HepG2 (cell line): Measurements from ENCODE around the gene PIM3. TPM values are rescaled to one million over a fixed set of nuclear protein-coding genes. Genes with fewer than 3 reads are reported as not detected.

ENCODE experiments used
- ELF4 ChIP-seq: sonication (generic); formaldehyde crosslinking; IDR thresholded peaks from 2 replicates; pipeline ENCODE4 v1.5.0; 2020; ENCODE audit warnings: missing genetic modification reagents, mild to moderate bottlenecking, moderate library complexity, borderline replicate concordance
- JDP2 ChIP-seq: sonication (generic); formaldehyde crosslinking; IDR thresholded peaks from 2 replicates; pipeline ENCODE4 v1.8.1; 2022; ENCODE audit warnings: missing genetic modification reagents, borderline replicate concordance
- KDM3A ChIP-seq: IDR thresholded peaks from 2 replicates; pipeline ENCODE4 v1.6.1; 2018; ENCODE audit warnings: low read depth, missing compliant biosample characterization
- NCOA2 ChIP-seq: sonication (generic); formaldehyde crosslinking; IDR thresholded peaks from 2 replicates; pipeline ENCODE4 v1.8.0; 2022; ENCODE audit warnings: inconsistent platforms
- NFIC ChIP-seq: IDR thresholded peaks from 2 replicates; pipeline ENCODE4 v1.6.1; 2012; ENCODE audit warnings: mild to moderate bottlenecking, low read length, inconsistent platforms
- PHF21A ChIP-seq: sonication (generic); formaldehyde crosslinking; IDR thresholded peaks from 2 replicates; pipeline ENCODE4 v1.5.0; 2020; ENCODE audit warnings: mild to moderate bottlenecking, missing genetic modification reagents
- RBAK ChIP-seq: sonication (generic); formaldehyde crosslinking; IDR thresholded peaks from 2 replicates; pipeline ENCODE4 v1.5.1; 2020; ENCODE audit warnings: mild to moderate bottlenecking, missing genetic modification reagents
- RFXAP ChIP-seq: sonication (generic); formaldehyde crosslinking; IDR thresholded peaks from 2 replicates; pipeline ENCODE4 v1.4.0; 2020; ENCODE audit warnings: missing genetic modification reagents, borderline replicate concordance
- SRSF1 ChIP-seq: fragments of 200-400 bp; formaldehyde crosslinking; optimal IDR thresholded peaks from 2 replicates; pipeline ENCODE3; 2017; ENCODE audit warnings: mild to moderate bottlenecking, low read depth, low read length, moderate library complexity
- TCF7 ChIP-seq: sonication (generic); IDR thresholded peaks from 2 replicates; pipeline ENCODE4 v1.6.1; 2016; ENCODE audit warnings: antibody characterized with exemption, low read depth
- ZNF160 ChIP-seq: sonication (generic); formaldehyde crosslinking; IDR thresholded peaks from 2 replicates; pipeline ENCODE4 v1.8.0; 2022; ENCODE audit warnings: mild to moderate bottlenecking, inconsistent platforms, missing genetic modification reagents
- ZNF546 ChIP-seq: sonication (generic); formaldehyde crosslinking; conservative IDR thresholded peaks from 2 replicates; pipeline ENCODE4 v1.8.1; 2023; ENCODE audit warnings: mild to moderate bottlenecking, missing genetic modification reagents
- polyA plus RNA-seq, 8 experiments: library from polyadenylated mRNA; depleted of rRNA in 3 of 8; stranded (reverse) in 7 of 8; unstranded in 1 of 8; fragments of >200 nt; fragmentation: Illumina TruSeq in 4 of 8; extraction: Trizol in 4 of 8; gene quantifications; 2 replicates each; pipeline versions ENCODE4 v1.2.1 to v1.2.3, GENCODE V29; 2011 to 2016; ENCODE audit warnings: low read depth in 4 of 8, missing spikeins in 1 of 8, mixed read lengths in 1 of 8; ENCODE audit not compliant: insufficient read depth in 1 of 8
- total RNA-seq, 5 experiments: library from RNA; depleted of rRNA; stranded (reverse); fragments of >200 nt; fragmentation: Illumina TruSeq; extraction: Trizol; gene quantifications; 2 replicates each; pipeline ENCODE4 v1.2.3, GENCODE V29; 2016; ENCODE audit warnings: low read depth in 1 of 5
- TF ChIP-seq, protein P1 (sequence below): sonication (generic); formaldehyde crosslinking; IDR thresholded peaks from 2 replicates; pipeline ENCODE4 v1.4.0; 2020; ENCODE audit warnings: mild to moderate bottlenecking, missing genetic modification reagents
- TF ChIP-seq, protein P2 (sequence below): IDR thresholded peaks from 2 replicates; pipeline ENCODE4 v1.6.1; 2012; ENCODE audit warnings: inconsistent platforms
- TF ChIP-seq, protein P3 (sequence below): sonication (generic); formaldehyde crosslinking; IDR thresholded peaks from 2 replicates; pipeline ENCODE4 v1.4.0; 2020; ENCODE audit warnings: missing genetic modification reagents, borderline replicate concordance
- TF ChIP-seq, protein P4 (sequence below): sonication (generic); formaldehyde crosslinking; IDR thresholded peaks from 2 replicates; pipeline ENCODE4 v1.5.0; 2020; ENCODE audit warnings: missing genetic modification reagents
- TF ChIP-seq, protein P5 (sequence below): sonication (generic); formaldehyde crosslinking; IDR thresholded peaks from 2 replicates; pipeline ENCODE4 v1.4.0; 2020; ENCODE audit warnings: missing genetic modification reagents

The PIM3 gene
- total and polyA plus RNA-seq, 2 of the 13 experiments (the other 11 are each of a cell fraction or from before 2014, with no cell fraction given) = 21.6 to 31.2 TPM

DNA sequence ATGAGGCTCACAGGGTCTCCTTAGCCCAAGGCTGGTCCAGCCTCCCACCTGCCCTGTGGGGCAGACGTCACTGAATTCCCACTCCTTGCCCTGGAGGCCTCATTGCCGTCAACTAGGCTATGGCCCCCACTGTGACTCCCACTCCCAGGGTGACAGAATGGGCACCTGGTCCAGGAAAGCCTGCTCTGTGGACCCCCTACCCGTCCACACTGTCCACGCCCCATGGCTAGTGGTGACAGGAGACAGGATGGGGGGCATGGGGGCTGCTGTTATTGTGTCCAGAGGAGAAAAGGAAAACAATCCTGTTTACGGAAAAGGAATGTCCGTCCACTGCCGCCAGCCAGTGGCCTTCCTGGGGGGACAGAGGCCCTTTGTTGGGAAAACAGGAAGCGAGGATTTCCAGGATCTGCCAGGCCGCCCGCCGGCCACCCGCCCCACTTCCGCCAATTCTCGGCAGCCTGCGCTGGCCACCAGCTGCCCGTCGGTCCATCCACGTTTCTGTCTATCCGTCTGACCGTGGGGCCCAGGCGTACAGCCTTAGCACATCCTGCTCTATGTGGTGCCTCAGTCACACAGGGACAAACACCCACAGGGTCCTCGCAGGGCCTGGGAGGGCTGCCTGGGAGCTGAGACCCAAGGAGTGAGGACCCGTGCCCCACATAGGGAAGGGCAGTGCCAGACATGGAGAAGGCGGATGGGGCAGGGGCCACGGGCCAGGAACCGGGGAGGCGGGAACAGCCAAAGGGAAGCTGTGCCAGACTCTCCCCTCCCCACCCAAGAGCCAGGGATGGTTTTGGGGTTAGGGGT is 22.6 kb upstream of the PIM3 start (continued):
- TF ChIP-seq PHF21A (CRISPR knock-in tag) (peak; percentile 88), KDM3A (CRISPR knock-in tag) (peak; percentile 72; the same call in 1 of the 2 replicates), NCOA2 (CRISPR knock-in tag) (peak; percentile 88), RBAK (CRISPR knock-in tag) (no peak), RFXAP (CRISPR knock-in tag) (no peak), ZNF546 (no peak), TCF7 (no peak), SRSF1 (peak; percentile 87), ELF4 (CRISPR knock-in tag) (peak; percentile 90; the same call in 1 of the 2 replicates), NFIC (0 out of 2 replicates have a peak, but pooled peaks have one; percentile 30), JDP2 (no peak), ZNF160 (CRISPR knock-in tag) (no peak)
- TF ChIP-seq, protein P1, sequence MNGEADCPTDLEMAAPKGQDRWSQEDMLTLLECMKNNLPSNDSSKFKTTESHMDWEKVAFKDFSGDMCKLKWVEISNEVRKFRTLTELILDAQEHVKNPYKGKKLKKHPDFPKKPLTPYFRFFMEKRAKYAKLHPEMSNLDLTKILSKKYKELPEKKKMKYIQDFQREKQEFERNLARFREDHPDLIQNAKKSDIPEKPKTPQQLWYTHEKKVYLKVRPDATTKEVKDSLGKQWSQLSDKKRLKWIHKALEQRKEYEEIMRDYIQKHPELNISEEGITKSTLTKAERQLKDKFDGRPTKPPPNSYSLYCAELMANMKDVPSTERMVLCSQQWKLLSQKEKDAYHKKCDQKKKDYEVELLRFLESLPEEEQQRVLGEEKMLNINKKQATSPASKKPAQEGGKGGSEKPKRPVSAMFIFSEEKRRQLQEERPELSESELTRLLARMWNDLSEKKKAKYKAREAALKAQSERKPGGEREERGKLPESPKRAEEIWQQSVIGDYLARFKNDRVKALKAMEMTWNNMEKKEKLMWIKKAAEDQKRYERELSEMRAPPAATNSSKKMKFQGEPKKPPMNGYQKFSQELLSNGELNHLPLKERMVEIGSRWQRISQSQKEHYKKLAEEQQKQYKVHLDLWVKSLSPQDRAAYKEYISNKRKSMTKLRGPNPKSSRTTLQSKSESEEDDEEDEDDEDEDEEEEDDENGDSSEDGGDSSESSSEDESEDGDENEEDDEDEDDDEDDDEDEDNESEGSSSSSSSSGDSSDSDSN (CRISPR knock-in tag) = peak; percentile 61
- TF ChIP-seq, protein P2, sequence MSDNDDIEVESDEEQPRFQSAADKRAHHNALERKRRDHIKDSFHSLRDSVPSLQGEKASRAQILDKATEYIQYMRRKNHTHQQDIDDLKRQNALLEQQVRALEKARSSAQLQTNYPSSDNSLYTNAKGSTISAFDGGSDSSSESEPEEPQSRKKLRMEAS = peak; percentile 69
- TF ChIP-seq, protein P3, sequence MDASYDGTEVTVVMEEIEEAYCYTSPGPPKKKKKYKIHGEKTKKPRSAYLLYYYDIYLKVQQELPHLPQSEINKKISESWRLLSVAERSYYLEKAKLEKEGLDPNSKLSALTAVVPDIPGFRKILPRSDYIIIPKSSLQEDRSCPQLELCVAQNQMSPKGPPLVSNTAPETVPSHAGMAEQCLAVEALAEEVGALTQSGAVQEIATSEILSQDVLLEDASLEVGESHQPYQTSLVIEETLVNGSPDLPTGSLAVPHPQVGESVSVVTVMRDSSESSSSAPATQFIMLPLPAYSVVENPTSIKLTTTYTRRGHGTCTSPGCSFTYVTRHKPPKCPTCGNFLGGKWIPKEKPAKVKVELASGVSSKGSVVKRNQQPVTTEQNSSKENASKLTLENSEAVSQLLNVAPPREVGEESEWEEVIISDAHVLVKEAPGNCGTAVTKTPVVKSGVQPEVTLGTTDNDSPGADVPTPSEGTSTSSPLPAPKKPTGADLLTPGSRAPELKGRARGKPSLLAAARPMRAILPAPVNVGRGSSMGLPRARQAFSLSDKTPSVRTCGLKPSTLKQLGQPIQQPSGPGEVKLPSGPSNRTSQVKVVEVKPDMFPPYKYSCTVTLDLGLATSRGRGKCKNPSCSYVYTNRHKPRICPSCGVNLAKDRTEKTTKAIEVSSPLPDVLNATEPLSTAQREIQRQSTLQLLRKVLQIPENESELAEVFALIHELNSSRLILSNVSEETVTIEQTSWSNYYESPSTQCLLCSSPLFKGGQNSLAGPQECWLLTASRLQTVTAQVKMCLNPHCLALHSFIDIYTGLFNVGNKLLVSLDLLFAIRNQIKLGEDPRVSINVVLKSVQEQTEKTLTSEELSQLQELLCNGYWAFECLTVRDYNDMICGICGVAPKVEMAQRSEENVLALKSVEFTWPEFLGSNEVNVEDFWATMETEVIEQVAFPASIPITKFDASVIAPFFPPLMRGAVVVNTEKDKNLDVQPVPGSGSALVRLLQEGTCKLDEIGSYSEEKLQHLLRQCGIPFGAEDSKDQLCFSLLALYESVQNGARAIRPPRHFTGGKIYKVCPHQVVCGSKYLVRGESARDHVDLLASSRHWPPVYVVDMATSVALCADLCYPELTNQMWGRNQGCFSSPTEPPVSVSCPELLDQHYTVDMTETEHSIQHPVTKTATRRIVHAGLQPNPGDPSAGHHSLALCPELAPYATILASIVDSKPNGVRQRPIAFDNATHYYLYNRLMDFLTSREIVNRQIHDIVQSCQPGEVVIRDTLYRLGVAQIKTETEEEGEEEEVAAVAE (CRISPR knock-in tag) = peak; percentile 50; the same call in 1 of the 2 replicates
- TF ChIP-seq, protein P4, sequence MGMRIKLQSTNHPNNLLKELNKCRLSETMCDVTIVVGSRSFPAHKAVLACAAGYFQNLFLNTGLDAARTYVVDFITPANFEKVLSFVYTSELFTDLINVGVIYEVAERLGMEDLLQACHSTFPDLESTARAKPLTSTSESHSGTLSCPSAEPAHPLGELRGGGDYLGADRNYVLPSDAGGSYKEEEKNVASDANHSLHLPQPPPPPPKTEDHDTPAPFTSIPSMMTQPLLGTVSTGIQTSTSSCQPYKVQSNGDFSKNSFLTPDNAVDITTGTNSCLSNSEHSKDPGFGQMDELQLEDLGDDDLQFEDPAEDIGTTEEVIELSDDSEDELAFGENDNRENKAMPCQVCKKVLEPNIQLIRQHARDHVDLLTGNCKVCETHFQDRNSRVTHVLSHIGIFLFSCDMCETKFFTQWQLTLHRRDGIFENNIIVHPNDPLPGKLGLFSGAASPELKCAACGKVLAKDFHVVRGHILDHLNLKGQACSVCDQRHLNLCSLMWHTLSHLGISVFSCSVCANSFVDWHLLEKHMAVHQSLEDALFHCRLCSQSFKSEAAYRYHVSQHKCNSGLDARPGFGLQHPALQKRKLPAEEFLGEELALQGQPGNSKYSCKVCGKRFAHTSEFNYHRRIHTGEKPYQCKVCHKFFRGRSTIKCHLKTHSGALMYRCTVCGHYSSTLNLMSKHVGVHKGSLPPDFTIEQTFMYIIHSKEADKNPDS (CRISPR knock-in tag) = no peak
- TF ChIP-seq, protein P5, sequence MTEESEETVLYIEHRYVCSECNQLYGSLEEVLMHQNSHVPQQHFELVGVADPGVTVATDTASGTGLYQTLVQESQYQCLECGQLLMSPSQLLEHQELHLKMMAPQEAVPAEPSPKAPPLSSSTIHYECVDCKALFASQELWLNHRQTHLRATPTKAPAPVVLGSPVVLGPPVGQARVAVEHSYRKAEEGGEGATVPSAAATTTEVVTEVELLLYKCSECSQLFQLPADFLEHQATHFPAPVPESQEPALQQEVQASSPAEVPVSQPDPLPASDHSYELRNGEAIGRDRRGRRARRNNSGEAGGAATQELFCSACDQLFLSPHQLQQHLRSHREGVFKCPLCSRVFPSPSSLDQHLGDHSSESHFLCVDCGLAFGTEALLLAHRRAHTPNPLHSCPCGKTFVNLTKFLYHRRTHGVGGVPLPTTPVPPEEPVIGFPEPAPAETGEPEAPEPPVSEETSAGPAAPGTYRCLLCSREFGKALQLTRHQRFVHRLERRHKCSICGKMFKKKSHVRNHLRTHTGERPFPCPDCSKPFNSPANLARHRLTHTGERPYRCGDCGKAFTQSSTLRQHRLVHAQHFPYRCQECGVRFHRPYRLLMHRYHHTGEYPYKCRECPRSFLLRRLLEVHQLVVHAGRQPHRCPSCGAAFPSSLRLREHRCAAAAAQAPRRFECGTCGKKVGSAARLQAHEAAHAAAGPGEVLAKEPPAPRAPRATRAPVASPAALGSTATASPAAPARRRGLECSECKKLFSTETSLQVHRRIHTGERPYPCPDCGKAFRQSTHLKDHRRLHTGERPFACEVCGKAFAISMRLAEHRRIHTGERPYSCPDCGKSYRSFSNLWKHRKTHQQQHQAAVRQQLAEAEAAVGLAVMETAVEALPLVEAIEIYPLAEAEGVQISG (CRISPR knock-in tag) = 0 out of 2 replicates have a peak, but pooled peaks have one; percentile 57
